ENCODE data around the gene BRD9. TPM values are rescaled to one million over a fixed set of nuclear protein-coding genes. Genes with fewer than 3 reads are reported as not detected.

BRD9 gene
- total and polyA plus RNA-seq, 2 donors (not counting 3 experiments of a cell fraction or from before 2014, with no cell fraction given) = 17.6 to 67.6 TPM

DNA sequence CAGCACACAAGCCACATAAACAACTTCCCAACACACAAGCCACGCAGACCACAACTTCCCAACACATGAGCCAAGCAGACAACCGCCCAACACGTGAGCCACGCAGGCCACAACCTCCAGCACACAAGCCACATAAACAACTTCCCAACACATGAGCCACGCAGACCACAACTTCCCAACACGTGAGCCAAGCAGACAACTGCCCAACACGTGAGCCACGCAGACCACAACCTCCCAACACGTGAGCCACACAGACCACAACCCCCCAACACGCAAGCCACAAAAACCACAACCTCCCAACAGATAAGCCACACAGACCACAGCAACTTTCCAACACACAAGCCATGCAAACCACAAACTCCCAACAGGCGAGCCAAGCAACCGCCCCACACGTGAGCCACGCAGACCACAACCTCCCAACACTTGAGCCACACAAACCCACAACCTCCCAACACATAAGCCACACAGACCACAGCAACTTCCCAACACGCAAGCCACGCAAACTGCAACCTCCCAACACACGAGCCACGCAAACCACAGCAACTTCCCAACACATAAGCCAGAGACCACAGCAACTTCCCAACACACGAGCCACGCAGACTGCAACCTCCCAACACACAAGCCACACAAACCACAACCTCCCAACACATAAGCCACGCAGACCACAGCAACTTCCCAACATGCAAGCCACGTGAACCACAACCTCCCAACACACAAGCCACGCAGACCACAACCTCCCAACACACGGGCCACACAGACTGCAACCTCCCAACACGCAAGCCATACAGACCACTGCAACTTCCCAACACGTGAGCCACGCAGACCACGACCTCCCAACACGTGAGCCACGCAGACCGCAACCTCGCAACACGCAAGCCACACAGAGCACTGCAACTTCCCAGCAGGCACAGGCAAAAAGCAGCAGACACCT is 10.1 kb downstream of the BRD9 start:
- no TSS peak for BruUV-seq (replicated peaks)
- Histone ChIP-seq H3K9ac (replicated peaks; ENCODE audit: extremely low read depth, insufficient read depth, low read length) (no peak overlapping the region), H3K79me2 (ENCODE audit: control insufficient read depth, insufficient read depth, low read length) (peaks cover 42% of the 10 kb centered on the region), H4K20me1 (replicated peaks; ENCODE audit: control insufficient read depth, extremely low read depth, insufficient read depth, low read length) (no peaks in the 10 kb centered on the region), H3K9me1 (replicated peaks; ENCODE audit: control insufficient read depth, extremely low read depth, insufficient read depth, low read length) (no peaks in the 10 kb centered on the region), H3K27me3 (ENCODE audit: control insufficient read depth in 2 of 2, insufficient read depth in 2 of 2, low read length in 2 of 2) (no peaks in the 10 kb centered on the region), H3K9me3 (replicated peaks; ENCODE audit: control insufficient read depth, insufficient read depth, low read length) (no peaks in the 10 kb centered on the region), H3K36me3 (ENCODE audit: control insufficient read depth in 2 of 2, extremely low read depth in 1 of 2, insufficient read depth in 2 of 2, low read length in 2 of 2) (peaks cover 16 to 72% of the 10 kb centered on the region in 2 experiments), H3K4me1 (ENCODE audit: control insufficient read depth, extremely low read depth, insufficient read depth, low read length) (no peaks in the 10 kb centered on the region), H3K4me2 (ENCODE audit: insufficient read depth, low read length) (no peak overlapping the region), H2AFZ (ENCODE audit: low read depth, low read length) (no peak overlapping the region), H3K27ac (ENCODE audit: insufficient read depth, low read depth, low read length) (no peak overlapping the region), H3K4me3 (replicated peaks in 1 of 3; ENCODE audit: insufficient read depth in 1 of 3, low read depth in 1 of 3, low read length in 3 of 3) (no peak overlapping the region)
- no peak for TF ChIP-seq EZH2 (IDR thresholded peaks at IDR 0.05; ENCODE audit: borderline replicate concordance, low read depth, low read length, severe bottlenecking)
- no peak for TF ChIP-seq GATA2 (IDR thresholded peaks at IDR 0.05; ENCODE audit: insufficient read depth, insufficient read length, low read depth, low read length)
- TF ChIP-seq, protein P1, sequence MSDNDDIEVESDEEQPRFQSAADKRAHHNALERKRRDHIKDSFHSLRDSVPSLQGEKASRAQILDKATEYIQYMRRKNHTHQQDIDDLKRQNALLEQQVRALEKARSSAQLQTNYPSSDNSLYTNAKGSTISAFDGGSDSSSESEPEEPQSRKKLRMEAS (IDR thresholded peaks at IDR 0.05; ENCODE audit: insufficient read depth, insufficient read length) = no peak
- no peak for TF ChIP-seq FOS (IDR thresholded peaks at IDR 0.05; ENCODE audit: borderline replicate concordance, insufficient read depth, low read length)
- no peak for TF ChIP-seq POLR2AphosphoS5 (IDR thresholded peaks at IDR 0.05; ENCODE audit: insufficient read depth, low read depth, low read length)
- TF ChIP-seq POLR2A (IDR thresholded peaks at IDR 0.05; ENCODE audit: low read depth, low read length) = no peak
- TF ChIP-seq JUN (IDR thresholded peaks at IDR 0.05; ENCODE audit: borderline replicate concordance, insufficient read depth, insufficient read length, low read depth) = no peak
- no peak for TF ChIP-seq MYC (IDR thresholded peaks at IDR 0.05; ENCODE audit: low read depth, low read length)
- no peak for TF ChIP-seq CTCF (IDR thresholded peaks at IDR 0.05; ENCODE audit: extremely low read depth in 1 of 2, insufficient read depth in 1 of 2, low read depth in 1 of 2, low read length in 2 of 2)
- no peak for FAIRE-seq
- DNase-seq (ENCODE audit: low read depth, low spot score) = no peak
- CTCF ChIA-PET = no interaction called here
- POLR2A ChIA-PET = no interaction called here
- intact Hi-C loops (cut with micrococcal nuclease) (no loop called here), dilution Hi-C loops (cut with MboI; ENCODE audit: extremely low pct_ligation_motif_present, low sequenced_read_pairs) (no loop called here)

Data from endothelial cell of umbilical vein (primary cell).